DMS 273 (cell line): ENCODE results near the gene NEK4.

Experiments used
- DNase-seq: peaks from one replicate; lab custom pipeline; 2025; ENCODE audit not compliant: unreplicated experiment; lab: John Stamatoyannopoulos, UW

NEK4 gene

GRCh38 chr3:52793702-52794611 lies 23.2 kb upstream of the NEK4 start:
- DNase-seq = peak; percentile 9

GRCh38 chr3:52792961-52793695 lies 22.4 kb upstream of the NEK4 start:
- DNase-seq = peak; percentile 90

GRCh38 chr3:52792413-52792812 lies 21.7 kb upstream of the NEK4 start:
- no peak for DNase-seq

DNA sequence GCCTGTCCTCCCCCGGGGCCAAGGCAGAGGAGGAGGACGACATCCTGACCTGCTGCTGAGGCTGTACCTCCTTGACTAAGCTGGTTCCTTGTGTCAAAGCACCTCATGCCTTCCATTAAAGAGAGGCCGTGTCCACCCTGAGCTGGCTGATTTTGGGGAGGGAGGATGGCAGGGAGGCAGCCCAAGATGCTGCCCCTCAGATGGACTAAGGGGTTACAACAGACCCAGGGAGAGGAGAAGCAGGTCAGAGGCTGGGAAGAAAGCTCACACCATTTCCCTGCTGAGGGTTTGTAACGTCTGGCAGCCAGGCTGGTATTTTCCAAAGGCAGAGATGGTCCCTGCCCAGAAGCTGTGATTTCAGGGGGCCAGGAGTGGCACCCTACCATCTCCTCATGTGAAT lies 21.2 kb upstream of the NEK4 start:
- no peak for DNase-seq

DNA sequence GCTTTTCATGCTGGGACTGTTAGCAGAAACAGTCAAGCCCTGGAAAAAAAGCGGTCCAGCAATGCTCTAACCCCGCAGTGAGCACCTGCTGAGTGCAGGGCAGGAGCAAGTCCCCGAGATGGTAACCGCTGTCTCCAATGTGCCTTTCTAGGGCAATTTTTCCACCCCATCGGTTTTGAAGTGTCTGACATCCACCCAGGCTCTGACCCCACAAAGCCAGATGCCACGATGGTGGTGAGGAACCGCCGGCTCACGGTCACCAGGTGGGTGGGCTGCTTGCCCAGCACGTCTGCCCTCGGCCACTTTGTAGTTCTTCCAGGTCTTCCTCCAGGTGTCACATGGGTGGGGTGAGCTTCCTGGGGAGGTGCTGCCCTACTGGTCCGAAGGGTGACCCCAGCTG lies 20.6 kb upstream of the NEK4 start:
- DNase-seq = no peak

- no peak for DNase-seq
Observed at GRCh38 chr3:52790741-52791140, 20.0 kb upstream of the NEK4 start.

DNA sequence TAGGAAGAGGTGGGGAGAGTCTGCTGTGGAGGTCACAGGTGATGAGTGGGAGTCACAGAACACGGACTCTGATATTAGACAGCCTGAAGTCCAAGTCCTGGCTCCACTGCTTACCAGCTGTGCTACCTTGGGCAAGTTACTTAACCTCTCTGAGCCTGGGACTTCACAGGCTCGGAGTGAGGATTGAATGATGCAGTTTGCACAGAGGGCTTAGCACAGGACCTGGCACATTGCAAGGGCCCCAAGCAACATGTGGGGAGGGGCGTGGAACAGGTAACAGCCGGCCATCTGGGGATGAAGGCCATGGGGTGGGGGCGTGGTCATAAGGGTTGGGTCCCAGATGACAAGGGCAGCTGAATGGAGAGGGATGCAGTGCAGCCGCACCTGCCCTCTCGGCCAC lies 19.6 kb upstream of the NEK4 start:
- no peak for DNase-seq

- no peak for DNase-seq
Observed at GRCh38 chr3:52789746-52790040, 19.0 kb upstream of the NEK4 start.

- DNase-seq = no peak
Observed at GRCh38 chr3:52788890-52789745, 18.4 kb upstream of the NEK4 start.

GRCh38 chr3:52787672-52788625 lies 17.2 kb upstream of the NEK4 start:
- no peak for DNase-seq

DNA sequence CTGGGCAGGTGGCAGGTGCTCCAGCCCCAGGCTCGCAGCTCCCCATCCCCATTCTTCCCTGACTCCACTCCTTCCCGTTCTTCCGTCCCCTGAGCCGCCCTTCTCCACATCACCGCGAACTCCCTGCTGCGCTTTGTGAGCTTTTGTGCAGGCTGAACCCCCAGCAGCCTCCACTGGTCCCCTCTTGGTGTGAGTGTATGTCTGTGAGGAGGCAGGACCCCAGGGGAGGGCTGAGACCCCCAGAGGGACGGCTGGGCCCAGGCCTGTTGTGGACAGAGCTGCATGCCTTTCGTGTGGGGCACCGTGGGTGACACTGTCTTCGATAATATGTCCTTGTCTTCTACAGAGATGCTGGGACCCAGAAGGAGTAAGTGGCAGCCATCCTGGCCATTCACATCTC lies 16.5 kb upstream of the NEK4 start:
- DNase-seq = no peak

DNA sequence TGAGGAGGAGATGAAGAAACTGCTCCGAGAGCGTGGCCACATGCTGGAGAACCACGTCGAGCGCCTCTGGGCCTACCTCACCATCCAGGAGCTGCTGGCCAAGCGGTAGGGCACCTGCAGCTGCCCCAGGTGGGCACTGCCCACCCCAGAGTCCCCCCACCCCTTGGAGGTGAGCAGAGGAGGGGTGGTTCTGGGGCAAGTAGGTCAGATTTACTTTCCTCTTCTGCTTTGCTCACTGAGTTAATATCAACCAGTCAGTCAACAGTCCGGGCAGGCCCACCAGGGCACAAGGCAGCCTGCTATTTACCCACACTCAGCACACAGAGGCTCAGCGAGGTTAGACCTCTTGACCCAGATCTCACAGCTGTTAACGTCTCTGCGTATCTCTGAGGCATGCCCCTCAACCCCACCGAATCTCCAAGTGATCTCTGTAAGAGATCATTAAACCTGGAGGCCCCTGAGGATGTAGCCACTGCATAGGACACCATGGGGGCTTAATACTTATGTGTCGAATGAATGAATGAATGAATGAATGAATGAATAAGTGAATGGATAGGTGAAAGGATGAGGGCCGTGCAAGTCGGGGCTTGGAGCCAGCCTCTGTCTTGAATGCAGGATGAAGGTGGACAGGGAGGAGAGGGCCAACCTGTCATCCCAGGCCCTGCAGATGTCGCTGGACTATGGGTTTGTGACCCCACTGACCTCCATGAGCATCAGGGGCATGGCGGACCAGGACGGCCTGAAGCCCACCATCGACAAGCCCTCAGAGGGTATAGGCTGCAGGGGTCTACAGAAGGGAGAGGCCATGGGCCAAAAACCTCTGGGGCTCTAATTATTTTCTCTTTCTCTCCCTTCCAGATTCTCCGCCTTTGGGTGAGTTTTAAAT lies 15.8 kb upstream of the NEK4 start:
- no peak for DNase-seq

DNA sequence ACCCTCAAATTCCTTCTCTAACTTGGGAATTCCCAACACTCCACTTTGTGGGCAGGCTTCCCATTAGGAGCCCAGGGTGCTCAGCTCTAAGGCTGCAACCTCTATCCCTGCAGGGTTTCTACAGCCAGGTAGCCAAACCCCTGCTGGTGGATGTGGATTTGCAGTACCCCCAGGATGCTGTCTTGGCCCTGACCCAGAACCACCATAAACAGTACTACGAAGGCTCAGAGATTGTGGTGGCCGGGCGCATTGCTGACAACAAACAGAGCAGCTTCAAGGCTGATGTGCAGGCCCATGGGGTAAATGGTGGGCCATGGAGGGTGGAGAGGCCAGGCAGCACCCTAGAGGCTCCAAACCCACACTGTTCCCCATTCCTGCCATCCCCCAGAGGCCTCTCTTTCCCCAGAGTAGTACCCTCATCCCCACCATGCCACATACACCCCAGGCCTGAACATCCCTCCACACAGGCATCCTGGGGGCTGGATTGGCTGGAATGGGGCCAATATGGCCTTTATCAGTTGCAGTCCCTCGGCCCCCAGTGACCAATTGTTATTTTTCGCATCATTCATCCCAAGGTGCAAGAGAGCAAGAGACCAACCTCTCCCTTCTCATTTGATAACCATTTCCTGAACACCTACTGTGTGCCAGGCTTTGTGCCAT lies 14.3 kb upstream of the NEK4 start:
- DNase-seq = no peak

GRCh38 chr3:52784021-52784621 lies 13.4 kb upstream of the NEK4 start:
- DNase-seq = no peak

DNA sequence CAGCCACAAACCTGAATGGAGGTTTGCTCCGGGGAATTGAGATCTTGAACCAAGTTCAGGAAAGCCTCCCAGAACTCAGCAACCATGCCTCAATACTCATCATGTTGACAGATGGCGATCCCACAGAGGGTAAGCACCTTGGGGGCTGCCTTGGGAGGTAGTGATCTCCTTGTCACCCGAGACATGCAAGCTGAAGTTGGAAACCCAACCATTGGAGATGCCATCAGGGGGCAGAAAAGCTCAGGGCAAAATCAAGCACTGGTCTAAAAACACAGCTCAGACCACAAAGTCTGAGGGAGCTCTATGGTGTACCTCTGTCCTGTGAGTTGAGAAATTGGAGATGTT lies 12.4 kb upstream of the NEK4 start:
- DNase-seq = no peak

DNA sequence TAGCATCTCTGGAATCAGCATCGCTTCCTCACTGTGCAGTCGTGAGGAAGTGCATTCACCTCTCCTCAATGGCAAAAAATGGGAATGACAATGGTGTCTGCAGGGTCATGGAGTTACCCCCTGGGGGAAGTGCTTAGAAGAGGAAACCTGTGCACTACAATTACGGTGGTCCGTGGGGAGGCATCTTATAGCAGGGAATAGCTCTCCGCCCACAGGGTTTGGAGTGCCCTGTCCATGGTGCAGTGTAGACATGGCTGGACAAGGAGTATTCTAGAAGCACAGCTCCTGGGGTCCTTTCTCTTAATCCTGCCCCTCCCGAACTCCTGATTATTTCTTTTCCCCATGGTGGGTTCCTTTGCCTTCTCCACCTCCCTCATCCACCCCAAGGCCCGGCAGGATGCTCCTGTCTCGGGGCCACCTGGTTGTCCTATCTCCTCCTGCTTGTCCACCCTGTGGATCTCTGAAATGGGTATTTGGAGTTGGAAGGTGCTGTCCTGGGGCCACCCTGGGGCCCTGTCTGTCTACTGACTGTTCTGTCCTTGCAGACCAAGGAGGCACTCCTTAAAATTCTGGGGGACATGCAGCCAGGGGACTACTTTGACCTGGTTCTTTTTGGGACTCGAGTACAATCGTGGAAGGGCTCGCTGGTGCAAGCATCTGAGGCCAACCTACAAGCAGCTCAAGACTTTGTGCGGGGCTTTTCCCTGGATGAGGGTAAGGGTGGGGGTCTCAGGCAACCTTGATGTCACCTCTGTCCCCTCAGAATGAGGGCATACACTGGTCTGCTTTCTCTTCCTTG lies 11.9 kb upstream of the NEK4 start:
- DNase-seq = no peak

DNA sequence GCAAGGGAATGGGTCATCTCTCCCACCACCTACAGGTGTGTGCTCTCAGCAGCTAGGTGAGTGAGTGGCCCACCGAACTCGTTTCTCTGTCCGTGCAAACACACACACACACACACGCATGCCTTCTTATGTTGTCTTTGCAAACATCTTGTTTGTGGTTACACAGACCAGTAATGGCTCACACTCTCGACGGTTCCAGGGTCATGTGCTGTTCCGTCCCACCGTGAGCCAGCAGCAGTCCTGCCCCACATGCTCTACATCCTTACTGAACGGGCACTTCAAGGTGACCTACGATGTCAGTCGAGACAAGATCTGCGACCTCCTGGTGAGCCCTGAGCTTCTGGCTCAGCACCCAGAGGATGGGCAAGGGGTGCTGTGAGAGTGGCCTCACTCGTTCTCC lies 11.0 kb upstream of the NEK4 start:
- no peak for DNase-seq
